ENCODE results near the gene ATP7A.
A peak's percentile ranks its signal among the peaks of the same experiment; 100 is the strongest.
"Not testable (repeated sequence)": the region's sequence is repeated elsewhere in the genome, so short reads cannot be mapped to it uniquely, and the experiment has no call there.

The ATP7A gene

DNA sequence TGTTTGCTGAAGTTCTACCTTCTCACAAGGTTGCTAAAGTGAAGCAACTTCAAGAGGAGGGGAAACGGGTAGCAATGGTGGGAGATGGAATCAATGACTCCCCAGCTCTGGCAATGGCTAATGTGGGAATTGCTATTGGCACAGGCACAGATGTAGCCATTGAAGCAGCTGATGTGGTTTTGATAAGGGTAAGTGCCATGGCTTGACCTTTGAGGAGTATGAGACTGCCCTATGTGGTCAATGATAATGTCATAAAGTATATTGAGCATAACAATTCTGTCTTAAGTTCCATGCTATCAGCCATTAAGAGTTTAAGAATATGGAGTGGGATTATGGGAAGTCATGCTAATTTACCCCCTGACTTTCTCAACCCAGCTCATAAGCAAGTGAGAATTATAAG lies 132.1 kb downstream of the ATP7A start:
- DNase-seq: no peak

DNA sequence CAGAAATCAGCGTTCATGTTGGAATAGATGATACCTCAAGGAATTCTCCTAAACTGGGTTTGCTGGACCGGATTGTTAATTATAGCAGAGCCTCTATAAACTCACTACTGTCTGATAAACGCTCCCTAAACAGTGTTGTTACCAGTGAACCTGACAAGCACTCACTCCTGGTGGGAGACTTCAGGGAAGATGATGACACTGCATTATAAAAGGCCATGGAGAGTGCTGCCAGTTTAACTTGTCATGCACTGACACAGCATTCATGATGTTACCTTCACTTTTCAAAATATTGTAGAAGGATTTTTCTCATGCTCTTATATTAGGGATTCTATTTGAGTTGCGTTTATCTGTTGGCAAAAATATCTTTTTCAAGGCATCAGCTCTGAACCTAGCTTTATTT lies 135.9 kb downstream of the ATP7A start:
- no peak for DNase-seq

DNA sequence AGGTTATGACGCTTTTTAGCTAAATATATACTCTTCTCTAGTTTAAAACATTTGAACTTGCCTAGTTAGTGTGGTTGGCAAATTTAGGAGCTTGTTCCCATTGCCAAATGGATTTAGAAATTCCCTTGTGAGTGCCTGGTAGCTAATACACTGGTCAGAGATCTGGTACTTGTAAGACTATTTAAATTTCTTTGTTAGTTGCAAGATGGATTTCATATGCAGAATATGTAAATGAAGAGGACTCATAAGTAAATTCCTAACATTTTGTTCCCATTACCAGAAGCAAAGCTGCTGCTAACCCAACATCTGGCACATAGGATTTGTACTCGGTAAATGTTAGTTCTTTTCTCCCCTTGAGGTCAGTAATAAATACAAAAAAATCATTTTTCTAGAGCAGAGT lies 137.6 kb downstream of the ATP7A start:
- no peak for DNase-seq

DNA sequence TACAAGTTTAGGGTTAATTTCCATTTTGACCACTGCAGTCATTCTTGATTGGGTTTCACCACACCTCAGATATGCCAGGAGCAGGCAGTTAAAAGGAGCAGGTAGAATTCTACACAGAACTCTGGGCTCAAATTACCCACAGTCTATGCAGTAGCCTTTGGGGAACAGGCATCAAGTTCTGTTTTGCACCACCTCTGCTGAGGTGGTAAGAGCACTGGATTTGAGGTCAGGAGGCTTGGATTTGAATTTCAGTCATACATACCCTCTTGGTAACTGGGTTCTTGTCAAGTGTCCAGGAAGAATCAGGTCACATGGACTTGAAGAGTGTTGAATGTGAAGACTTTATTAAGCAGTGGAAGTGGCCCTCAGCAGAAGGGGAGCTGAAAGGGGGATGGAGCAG lies 153.2 kb downstream of the ATP7A start:
- no peak for DNase-seq

DNA sequence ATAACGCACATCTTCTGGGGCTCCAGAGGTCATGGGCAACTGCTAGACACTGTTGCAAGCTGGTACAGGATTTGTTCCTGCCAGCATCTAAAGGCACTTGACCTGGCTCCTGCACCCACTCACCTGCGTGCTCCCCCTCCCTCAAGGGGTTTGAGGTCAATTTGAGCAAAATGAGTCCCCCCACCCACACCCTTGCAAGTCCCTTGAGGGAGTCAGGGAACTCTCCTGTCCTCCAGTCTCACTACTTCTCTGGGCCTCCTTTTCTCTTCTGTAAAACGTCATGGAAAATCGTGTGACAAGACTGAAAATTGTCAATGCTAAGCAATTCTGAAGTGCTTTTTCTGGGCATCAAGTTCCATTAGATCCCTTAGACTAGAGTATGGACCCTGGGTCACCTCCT lies 153.7 kb downstream of the ATP7A start:
- no peak for DNase-seq

DNA sequence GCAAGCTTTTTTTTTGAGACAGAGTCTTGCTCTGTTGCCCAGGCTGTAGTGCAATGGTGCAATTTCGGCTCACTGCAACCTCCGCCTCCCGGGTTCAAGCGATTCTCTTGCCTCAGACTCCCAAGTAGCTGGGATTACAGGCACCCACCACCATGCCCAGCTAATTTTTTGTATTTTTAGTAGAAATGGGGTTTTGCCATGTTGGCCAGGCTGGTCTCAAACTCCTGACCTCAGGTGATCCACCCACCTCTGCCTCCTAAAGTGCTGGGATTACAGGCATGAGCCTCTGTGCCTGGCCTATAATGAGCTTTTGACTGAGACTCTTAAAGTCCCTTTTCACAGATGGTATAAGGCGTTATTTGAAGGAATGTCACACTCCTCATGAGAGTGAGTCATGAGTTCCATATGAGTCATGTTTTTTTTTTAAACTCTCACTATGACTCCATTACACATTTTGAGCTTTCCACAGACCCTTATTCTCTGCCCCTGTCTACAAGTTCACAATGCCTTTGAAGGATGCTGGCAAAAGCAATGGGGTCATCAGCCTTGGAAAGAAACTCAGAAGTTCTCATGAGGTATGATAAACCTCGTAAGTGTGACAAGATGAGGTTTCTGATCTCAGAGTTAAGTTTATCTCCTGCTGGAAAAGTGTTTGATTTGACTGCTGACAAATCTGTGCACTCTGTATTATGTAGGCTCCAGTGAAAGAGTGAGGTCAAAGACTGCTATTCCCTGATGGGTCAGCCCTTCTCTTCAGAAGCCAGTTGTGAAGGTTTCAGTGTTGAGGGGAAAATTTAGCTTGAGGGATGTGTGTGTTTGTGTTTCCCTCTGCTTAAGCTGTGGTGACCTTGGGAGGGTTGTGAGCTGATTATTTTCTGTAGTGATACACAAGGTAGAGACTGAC lies 154.5 kb downstream of the ATP7A start:
- DNase-seq: peak; percentile 76

DNA sequence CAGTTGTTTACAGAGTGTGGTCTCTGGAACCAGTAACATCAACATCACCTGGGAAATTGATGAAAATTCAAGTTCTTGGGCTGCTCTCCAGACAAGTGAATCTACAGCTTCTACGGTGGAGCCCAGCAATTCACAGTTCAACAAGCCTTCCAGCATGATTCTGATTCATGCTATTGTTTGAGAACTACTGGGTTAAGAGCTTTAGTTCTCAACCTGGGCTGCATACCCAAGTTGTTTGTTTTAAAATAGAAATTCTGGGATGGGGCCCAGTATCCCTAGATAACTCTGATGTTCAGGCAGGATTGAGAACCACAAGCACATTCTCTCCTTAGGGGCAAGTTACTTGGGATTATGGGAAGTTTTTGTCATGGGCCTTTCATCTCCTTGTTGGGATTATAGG lies 155.6 kb downstream of the ATP7A start:
- DNase-seq: no peak

DNA sequence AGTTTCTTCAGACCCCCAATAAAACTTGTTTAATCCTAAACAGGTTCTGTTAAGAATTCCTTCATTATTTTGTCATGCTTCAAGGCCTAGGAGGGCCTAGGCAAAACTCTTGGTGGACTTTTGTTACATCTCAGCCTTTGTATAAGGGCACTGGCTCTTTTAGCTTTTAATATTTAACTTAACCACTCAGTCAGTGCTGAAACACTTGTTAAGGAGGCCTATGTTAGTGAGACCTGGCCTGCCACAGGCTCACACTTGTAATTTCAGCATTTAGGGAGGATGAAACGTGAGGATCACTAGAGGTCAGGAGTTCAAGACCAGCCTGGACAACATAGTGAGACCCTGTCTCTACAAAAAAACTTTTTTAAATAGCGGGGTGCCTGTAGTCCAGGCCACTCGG lies 160.8 kb downstream of the ATP7A start:
- DNase-seq: no peak

DNA sequence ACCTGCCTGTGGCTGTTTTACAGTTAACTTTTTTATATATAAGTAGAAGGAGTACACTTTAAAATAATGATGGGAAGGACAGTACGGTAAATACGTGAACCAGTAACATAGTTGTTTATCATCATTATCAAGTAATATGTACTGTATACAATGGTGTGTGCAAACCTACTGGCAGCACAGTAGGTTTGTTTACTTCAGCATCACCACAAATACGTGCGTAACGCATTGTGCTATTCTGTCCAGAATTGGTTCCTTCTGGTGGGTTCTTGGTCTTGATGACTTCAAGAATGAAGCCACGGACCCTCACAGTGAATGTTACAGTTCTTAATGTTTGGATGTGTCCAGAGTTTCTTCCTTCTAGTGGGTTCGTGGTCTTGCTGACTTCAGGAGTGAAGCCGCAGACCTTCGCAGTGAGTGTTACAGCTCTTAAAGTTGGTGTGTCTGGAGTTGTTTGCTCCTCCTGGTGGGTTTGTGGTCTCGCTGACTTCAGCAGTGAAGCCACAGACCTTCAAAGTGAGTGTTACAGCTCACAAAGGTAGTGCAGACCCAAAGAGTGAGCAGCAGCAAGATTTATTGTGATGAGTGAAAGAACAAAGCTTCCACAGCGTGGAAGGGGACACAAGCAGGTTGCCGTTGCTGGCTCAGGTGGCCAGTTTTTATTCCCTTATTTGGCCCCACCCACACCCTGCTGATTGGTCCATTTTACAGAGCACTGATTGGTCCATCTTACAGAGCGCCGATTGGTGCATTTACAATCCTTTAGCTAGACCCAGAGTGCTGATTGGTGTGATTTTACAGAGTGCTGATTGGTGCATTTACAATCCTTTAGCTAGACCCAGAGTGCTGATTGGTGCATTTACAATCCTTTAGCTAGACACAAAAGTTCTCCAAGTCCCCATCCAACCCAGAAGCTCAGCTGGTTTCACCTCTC lies 162.9 kb downstream of the ATP7A start:
- not testable (repeated sequence) for DNase-seq

DNA sequence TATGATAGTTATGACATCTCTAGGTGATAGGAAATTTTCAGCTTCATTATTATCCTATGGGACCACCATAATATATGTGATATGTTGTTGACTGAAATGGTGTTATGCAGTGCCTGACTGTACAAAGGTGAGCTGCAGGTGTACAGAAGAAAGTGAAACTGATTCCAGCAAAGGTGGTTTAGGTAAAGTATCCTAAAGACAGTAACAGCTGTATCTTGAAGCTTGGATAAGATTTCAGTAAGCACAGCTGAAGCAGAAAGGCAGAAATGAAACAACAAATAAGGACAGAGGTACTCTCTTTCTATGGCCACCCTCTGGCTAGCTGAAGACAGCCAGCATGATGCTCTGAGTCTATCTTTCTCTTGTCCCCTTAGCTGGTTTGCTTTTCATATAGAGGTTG lies 163.6 kb downstream of the ATP7A start:
- no peak for DNase-seq

DNA sequence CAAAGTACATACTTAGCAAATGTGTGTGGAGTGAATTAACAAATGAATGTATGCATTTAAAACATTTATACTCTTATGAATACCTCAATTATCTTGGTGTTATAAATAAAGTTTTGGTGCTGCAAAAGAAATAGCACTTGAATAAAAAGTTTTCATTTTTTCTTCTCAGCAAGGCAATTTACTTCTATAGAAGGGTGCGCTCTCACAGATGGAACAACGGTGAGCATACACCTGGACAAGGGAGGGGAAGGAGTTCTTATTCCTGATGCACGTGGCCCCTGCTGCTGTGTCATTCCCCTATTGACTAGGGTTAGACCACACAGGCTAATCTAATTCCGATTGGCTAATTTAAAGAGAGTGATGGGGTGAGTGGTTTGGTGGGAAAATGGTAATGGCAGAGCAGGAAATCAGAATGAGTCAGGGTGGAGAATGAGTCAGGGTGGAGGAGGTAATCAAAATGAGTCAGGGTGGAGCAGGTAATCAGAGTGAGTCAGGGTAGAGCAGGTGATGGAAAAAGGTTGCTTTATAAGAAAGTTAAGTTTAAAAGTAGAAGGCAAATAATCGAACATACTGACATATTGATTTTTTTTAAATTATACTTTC lies 165.4 kb downstream of the ATP7A start:
- no peak for DNase-seq

DNA sequence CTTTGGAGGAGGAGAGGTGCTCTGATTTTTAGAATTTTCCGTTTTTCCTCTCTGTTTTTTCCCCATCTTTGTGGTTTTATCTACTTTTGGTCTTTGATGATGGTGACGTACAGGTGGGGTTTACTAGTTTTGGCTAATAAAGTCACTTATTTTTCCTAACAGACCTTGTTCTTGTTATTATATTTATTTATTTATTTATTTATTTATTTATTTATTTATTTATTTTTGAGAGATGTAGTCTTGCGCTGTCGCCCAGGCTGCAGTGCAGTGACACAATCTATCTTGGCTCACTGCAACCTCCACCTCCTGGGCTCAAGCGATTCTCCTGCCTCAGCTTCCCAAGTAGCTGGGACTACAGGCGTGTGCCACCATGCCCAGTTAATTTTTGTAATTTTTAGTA lies 170.9 kb downstream of the ATP7A start:
- not testable (repeated sequence) for DNase-seq

DNA sequence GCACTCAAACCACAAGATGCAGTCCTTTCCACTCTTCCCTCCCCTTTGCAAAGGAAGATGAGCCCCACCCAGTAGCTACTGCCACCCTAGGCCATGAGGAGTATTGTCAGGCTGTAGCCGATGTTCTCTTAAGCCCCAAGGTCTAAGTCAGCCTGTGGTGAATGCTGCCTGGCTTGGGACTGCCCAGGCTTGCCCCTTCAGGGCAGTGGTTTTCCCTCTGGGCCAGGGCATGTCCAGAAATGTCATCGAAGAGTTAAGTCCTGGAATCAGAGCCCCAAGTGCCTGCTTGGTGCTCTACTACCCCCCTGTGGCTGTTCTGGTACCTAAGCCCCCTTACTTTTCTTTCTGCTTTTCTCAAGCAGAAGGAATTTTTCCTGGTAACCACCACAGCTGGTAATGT lies 181.8 kb downstream of the ATP7A start:
- DNase-seq: peak; percentile 64

DNA sequence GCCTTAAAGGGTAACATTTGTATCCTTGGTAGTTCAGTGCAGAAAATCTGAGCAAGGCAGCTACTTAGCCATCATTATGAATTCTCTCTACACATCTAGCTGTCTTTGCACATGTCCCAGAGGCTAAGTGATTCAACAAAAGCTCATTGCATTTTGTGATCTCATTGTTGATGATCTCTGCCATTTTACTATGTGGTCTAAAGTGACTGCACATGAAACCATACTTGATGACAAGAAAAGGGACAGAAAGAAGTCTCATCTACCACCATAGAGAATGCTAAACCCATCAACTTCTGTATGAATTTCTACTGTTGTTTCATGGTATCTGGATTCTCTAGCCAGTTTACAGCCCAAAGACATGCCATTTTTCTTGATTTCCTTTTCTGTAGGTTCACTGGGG lies 187.6 kb downstream of the ATP7A start:
- no peak for DNase-seq
